ENCODE results near the gene CBX5.
"Not testable (repeated sequence)": the region's sequence is repeated elsewhere in the genome, so short reads cannot be mapped to it uniquely, and the experiment has no call there.

Gene CBX5

DNA sequence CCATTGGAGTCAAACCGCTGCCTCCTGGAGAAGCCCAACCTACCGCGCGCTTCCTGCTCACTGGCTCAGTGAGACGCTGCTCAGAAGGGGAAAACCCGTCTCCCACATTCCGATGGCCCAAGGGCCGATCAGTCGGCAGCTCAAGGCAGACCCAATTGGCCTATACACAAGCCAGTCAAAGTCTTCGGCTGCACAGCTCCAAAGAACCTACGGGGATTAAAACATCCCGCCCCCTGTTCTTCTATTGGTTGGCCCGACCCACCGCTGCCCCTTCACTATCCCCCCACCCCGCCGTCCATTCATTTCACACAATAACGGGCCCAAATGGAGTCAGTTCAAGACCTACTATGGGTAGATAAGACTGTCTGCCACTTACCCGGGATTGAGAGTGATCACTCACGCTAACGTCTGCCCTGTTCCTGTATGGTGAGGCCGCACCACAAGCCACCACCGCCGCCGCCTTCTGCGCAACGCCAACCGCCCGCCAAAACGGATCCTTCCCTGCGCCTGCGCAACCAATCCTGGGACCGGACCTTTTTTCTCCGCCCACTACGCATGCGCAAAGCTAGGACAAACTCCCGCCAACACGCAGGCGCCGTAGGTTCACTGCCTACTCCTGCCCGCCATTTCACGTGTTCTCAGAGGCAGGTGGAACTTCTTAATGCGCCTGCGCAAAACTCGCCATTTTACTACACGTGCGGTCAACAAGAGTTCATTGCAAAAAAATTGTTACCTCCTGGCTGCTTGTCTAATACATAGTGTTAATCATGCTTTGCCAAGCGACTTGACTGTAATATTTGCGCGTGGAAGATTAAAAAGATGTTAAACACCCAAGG, at the start of gene CBX5:
Gene CBX5 (minus strand): TSS at position 491 of the 836 bp plus-strand sequence. CDS start 22,472 bp downstream, outside the sequence.
- TF ChIP-seq POLR2A (IDR thresholded peaks at IDR 0.05; ENCODE audit: low read depth, low read length): peak; percentile 83
- peak; percentile 90 for DNase-seq (ENCODE audit: insufficient read length, low spot score)
- peak; percentile 70 for FAIRE-seq

- DNase-seq (ENCODE audit: insufficient read length, low spot score) (no peak), FAIRE-seq (no peak)
- no peak for TF ChIP-seq POLR2A (IDR thresholded peaks at IDR 0.05; ENCODE audit: low read depth, low read length)
These were observed 48.8 kb upstream of the CBX5 start for GRCh38 chr12:54328595-54329337.

GRCh38 chr12:54325442-54326109, 45.7 kb upstream of the CBX5 start:
- not testable (repeated sequence) for DNase-seq (ENCODE audit: insufficient read length, low spot score); FAIRE-seq

GRCh38 chr12:54324617-54325441, 44.9 kb upstream of the CBX5 start, which contains the start of gene COPZ1:
Gene COPZ1, plus strand, starts transcription at chr12:54325131. Its CDS starts 33 bp downstream, at chr12:54325164.
- FAIRE-seq (peak; percentile 95), DNase-seq (ENCODE audit: insufficient read length, low spot score) (peak; percentile 77)
- TF ChIP-seq POLR2A (IDR thresholded peaks at IDR 0.05; ENCODE audit: low read depth, low read length): peak; percentile 83

DNA sequence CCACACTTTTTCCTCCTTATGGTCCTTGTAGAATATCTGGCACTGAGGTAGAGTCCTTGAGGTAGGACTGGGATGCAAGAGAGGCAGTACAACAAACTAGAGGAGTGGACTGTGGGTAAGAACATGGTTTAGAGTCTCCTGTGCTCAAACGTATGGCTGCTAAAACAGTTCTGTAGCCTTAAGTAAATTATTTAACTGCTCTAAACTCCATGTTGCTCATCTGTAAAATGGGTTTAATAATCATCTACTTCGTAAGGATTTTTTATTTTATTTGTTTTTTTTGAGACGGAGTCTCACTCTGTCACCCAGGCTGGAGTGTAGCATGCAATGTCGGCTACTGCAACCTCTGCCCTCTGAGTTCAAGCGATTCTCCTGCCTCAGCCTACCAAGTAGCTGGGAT, 41.4 kb upstream of the CBX5 start:
- DNase-seq (ENCODE audit: insufficient read length, low spot score) (no peak), FAIRE-seq (no peak)
- no peak for TF ChIP-seq POLR2A (IDR thresholded peaks at IDR 0.05; ENCODE audit: low read depth, low read length)

DNA sequence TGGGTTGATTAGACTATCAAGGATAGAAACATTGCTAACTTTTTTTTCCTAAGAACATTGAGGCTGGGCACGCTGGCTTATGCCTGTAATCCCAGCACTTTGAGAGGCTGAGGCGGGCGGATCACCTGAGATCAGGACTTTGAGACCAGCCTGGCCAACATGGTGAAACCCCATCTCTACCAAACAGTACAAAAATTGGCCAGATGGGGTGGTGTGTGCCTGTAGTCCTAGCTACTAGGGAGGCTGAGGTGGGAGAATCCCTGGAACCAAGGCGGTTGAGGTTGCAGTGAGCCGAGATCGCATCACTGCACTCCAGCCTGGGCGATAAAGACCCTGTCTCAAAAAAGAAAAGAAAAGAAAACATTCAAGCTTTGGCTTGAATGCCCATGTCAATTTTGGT, 32.4 kb upstream of the CBX5 start:
- FAIRE-seq; DNase-seq (ENCODE audit: insufficient read length, low spot score): not testable (repeated sequence)

GRCh38 chr12:54311051-54311450, 31.1 kb upstream of the CBX5 start:
- FAIRE-seq: no peak
- no peak for DNase-seq (ENCODE audit: insufficient read length, low spot score)
- no peak for TF ChIP-seq POLR2A (IDR thresholded peaks at IDR 0.05; ENCODE audit: low read depth, low read length)

- no peak for TF ChIP-seq POLR2A (IDR thresholded peaks at IDR 0.05; ENCODE audit: low read depth, low read length)
- FAIRE-seq (peak; percentile 89), DNase-seq (ENCODE audit: insufficient read length, low spot score) (peak; percentile 81)
These were observed 27.2 kb upstream of the CBX5 start for GRCh38 chr12:54306925-54307741.

- DNase-seq (ENCODE audit: insufficient read length, low spot score): peak; percentile 59
- FAIRE-seq: peak; percentile 23
- no peak for TF ChIP-seq POLR2A (IDR thresholded peaks at IDR 0.05; ENCODE audit: low read depth, low read length)
These were observed 24.4 kb upstream of the CBX5 start for GRCh38 chr12:54304187-54304810.

DNA sequence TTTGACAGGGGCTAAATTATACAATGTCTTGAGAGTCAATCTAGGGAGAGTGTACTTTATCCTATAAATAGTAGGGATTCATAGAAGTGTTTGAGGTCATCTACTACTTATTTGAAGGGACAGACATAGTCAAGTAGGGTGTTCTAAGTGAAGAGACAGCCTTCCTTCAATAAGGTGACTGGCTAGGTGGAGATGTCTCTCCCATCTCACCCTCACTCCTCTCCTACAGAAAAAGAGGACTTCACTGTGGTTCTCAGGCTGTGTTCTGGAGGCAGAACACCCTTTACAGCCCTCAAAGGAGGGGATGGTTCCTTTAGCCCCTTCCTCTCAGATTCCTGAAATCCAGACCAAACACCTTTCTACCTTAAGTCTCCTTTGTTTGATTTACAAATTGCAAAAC, 23.7 kb upstream of the CBX5 start:
- TF ChIP-seq POLR2A (IDR thresholded peaks at IDR 0.05; ENCODE audit: low read depth, low read length): no peak
- FAIRE-seq: no peak
- no peak for DNase-seq (ENCODE audit: insufficient read length, low spot score)

DNA sequence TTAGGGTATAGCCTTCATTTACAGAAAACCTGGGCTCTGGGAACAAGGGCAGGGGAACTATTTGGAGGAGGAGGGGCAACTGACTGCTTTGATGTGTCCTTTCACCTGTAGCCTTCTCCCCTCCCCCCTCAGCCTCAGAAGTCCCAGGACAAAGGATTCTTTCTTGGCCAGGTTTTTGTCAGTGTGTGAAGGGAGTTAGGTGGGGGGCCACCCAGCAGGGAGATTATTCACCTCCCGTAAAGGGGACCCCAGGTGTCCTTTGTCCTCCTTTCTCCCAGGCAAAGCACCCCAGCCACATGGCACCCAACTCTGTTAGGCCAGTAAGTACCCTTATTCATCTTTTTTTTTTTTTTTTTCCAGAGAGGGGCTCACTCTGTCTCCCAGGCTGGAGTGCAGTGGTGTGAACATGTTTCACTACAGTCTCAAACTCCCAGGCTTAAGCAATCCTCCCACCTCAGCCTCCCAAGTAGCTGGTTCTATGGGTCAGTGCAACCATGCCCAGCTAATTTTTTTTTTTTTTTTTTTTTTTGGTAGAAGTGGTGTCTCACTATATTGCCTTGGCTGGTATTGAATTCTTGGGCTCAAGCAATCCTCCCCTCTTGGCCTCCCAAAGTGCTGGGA, 21.6 kb upstream of the CBX5 start:
- DNase-seq (ENCODE audit: insufficient read length, low spot score): no peak
- FAIRE-seq: no peak
- no peak for TF ChIP-seq POLR2A (IDR thresholded peaks at IDR 0.05; ENCODE audit: low read depth, low read length)

All from H54 (cell line).